Astrocyte of the hippocampus (primary cell): ENCODE data around the gene SNX1.
"Not testable (repeated sequence)": the region's sequence is repeated elsewhere in the genome, so short reads cannot be mapped to it uniquely, and the experiment has no call there.

Experiments used
- DNase-seq: peaks from one replicate; pipeline ENCODE4 v3.0.0; 2011; ENCODE audit warnings: low read depth, low spot score

SNX1 gene

GRCh38 chr15:64112904-64113303 lies 17.1 kb downstream of the SNX1 start:
- no peak for DNase-seq

DNA sequence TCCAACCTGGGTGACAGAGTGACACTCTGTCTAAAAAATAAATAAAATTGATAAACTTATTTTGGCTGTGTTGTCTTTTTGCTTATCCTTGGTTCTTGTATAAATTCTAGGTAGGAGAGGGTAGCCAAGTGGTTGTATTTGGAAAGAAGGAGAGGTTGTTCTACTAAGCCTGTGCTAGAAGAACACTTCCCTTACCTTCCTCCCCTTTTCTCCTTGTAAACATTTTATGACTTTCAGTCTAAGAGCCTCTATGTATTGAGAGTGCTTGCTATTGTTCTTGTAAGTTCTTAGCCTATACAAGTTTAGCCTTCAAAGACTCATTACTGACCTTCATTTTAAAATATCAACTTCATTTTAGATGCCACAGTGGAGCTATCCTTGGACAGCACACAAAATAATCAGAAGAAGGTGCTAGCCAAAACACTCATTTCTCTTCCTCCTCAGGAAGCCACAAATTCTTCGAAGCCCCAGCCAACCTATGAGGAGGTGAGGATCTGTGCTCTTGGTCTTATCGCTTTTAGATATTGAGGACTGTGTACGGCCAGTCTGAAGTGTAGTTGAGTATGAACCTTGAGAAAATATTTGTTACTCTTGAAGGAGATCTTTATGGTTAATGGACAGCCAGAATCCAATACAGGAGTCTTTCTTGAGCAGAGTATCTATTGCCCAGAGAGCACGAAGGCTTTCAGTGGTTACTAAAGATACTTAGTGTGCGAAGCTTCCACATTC lies 22.1 kb downstream of the SNX1 start:
- no peak for DNase-seq

DNA sequence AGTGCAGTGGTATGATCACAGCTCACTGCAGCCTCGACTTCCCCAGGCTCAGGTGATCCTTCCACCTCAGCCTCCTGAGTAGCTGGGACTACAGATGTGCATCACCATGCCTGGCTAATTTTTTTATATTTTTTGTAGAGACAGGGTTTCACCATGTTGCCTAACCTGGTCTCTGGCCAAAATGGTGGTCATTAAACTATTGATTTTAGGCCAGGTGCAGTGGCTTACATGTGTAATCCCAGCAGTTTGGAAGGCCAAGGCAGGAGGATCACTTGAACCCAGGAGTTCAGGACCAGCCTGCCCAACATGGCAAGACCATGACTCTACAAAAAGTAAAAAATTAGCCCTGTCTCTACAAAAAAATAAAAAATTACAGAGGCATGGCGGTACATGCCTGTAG lies 24.5 kb downstream of the SNX1 start:
- DNase-seq = not testable (repeated sequence)

GRCh38 chr15:64121614-64122013 lies 25.8 kb downstream of the SNX1 start:
- DNase-seq = no peak

- no peak for DNase-seq
Observed at GRCh38 chr15:64122444-64122843, 26.7 kb downstream of the SNX1 start.

DNA sequence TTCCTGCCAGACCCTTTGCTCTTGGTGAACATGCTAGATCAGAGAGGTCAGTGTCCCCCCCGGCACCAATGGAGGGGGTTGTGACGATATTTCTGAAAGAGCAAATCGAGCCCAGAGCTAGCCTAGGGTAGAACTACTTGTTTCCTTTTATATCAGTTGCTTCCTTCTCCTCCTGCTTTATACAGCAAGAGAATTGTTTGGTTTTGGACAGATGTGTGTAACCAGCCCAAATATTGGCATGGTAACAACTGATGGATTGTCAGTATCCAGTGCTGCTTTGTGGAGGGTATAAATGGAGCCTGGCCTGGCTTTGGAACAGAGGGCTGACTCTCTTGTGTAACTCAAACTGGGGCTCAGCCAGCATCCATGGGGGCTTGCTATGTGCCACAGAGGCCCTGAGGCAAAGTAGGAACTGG lies 27.2 kb downstream of the SNX1 start:
- DNase-seq = no peak

DNA sequence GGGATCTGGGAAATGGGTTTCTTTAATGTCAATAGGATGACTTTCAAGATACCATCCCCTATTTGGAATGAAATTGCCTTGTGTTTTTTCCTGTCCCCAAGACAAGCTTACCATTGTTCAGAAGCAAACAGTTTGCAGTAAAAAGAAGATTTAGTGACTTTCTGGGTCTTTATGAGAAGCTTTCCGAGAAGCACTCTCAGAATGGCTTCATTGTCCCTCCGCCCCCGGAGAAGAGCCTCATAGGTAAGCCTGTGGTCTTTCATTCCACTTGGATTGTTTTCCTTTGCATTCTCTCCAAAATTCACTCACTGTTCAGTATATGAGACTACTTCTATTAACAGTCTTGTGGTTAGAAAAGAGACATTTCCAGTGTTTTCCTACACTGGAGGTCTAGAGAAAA lies 30.2 kb downstream of the SNX1 start:
- no peak for DNase-seq

DNA sequence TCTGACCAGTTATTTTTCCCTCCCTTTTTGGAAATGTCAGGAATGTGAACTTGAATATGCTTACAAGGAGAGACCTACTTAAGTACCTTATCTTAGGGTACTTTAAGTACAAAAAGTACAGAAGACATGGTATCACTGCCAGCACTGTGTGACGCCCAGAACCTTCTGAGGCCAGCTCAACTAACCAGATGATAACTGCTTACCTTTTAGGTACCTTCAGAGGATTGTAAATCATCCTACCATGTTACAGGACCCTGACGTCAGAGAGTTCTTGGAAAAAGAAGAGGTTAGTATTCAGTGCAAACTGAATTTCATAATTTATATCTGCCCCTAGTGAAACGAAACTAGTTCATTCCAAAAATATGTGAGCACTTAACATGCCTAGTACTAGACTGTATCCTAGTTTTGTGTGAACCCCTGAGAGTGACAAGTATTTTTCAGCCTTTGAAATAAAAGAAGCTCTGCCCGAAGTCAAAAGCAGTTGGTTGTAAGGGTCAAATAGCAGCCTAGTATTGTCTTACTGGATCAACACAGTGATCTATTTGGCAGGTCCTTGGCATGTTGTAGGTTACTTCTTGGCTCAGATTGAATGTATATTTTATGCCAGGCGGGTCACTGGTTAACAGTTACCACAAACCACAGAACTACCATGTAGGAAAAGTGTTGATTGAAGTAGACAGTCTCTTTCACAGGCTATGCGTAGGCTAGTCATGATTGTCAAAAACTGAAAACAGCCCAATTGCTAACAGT lies 31.9 kb downstream of the SNX1 start:
- peak; percentile 50 for DNase-seq

GRCh38 chr15:64130159-64130558 lies 34.4 kb downstream of the SNX1 start:
- DNase-seq = no peak

DNA sequence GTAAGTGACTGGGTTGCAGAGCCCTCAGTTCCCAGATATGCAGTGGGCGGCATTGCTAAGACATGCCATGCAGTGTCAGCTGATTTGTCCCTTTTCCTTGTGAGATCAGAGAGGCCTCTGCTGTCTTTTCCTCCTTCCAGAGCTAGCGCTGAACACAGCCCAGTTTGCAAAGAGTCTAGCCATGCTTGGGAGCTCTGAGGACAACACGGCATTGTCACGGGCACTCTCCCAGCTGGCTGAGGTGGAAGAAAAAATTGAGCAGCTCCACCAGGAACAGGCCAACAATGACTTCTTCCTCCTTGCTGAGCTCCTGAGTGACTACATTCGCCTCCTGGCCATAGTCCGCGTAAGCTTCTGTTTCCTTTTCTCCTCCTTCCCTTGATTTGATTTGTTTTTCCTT lies 35.8 kb downstream of the SNX1 start:
- DNase-seq = no peak

GRCh38 chr15:64132217-64132616 lies 36.4 kb downstream of the SNX1 start:
- DNase-seq = no peak

- no peak for DNase-seq
Observed at GRCh38 chr15:64133623-64134344, 38.0 kb downstream of the SNX1 start.

DNA sequence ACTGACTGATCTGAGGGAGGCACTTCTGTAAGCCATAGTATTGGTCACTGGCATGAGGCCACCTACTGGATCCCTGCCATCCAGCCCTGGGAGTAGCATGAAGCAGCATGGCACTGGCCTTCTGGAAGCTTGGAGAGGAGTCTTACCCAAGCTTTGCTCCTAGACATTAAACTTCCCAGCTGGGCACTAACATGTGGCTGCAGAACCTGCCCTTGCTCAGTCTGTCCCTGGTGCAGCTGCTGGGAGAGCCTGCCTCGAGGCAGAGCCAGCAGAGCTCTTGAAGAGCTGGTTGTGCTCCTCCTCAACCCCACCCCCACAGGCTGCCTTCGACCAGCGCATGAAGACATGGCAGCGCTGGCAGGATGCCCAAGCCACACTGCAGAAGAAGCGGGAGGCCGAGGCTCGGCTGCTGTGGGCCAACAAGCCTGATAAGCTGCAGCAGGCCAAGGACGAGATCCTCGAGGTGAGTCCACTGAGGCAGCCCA lies 38.6 kb downstream of the SNX1 start:
- DNase-seq = peak; percentile 73

DNA sequence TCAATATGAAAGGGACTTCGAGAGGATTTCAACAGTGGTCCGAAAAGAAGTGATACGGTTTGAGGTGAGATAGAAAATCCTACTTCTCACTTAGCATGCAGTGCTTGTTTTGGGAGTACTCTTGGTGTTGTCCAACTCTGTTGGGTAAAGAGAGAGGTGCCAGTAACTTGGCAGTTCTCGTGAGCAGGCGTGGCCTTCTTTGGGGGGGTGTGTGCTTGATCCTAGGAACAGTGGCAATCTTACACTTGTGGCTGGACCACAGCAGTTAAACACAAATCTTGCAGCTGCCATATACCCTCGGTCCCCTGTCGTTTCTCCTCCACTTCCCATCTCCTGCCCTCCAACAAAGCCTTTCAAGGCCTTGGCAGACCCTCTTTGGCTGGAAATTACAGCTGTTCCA lies 40.6 kb downstream of the SNX1 start:
- DNase-seq = no peak

DNA sequence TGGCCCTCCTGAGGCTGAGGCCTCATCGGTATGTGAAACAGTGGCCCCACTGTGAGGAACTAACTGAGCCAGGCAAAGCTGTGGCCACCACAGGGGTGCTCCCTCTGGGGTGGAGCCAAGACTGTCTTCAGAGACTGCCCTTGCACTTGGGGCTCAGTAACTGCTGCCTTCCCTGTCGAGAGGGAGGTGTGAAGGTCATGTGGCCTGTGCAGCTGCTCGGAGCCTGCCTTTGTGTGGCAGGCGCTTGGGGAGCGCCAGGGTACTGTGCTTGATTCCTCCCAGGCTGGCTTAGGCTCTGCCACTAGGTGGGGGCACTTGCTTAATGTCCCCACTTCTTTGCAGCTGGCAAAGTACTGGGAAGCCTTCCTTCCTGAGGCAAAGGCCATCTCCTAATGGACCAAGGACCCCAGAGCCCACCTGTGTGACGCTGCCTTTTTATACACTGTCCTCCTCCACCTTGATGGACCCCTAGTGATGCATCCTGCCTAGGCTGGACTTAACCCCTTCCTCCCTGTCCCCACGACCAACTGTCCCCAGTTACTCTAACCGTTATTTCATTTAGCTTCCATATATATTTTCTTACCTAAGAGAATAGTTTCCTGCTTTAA lies 41.5 kb downstream of the SNX1 start:
- DNase-seq = no peak

- no peak for DNase-seq
Observed at GRCh38 chr15:64138331-64138941, 42.7 kb downstream of the SNX1 start.

DNA sequence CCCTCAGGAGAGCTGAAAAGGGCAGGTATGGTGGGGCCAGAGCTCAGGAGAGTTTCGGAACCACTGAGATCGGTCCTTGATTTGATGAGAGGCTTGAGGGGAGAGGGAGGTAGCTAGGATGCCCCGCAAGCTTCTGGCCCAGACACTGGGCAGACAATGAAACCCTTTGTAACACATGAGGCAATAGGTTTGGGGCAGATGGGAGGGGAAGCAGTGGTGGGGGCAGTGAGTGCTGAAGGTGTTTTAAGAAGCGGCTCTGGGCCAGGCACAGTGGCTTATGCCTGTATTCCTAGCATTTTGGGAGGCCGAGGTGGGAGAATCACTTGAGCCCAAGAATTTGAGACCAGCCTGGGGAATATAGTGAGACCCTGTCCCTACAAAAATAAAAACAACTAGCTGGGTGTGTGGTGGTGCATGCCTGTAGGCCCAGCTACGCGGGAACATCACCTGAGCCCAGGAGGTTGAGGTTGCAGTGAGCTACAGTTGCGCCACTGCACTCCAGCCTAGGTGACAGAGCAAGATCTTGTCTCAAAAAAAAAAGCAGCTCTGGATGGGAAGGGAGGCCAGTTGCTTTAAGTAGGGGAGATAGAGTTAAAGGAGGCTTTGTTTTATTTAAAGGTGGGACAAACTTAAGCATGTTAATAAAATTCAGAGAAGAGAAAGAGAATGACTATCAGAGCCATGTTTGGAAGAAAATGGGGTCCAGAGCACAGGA lies 46.2 kb downstream of the SNX1 start:
- DNase-seq = no peak

DNA sequence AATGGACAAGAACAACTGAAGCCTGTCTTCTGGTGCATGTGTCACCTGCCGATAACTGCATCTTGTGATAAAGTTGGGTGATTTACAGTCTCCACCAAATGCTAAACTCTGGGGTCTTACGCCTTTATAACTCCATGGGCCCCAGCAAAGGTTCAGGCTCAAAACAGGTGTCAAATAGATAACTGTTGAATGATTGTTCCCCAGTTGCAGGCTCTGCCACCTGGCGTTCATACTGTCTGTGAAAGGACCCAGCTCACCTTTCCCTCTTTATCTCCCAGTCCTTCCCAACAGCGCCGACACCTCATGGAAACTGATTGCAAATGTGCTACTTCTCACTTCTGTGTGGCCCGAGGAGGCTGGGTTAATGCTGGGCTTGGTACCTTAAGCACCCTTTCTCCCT lies 47.5 kb downstream of the SNX1 start:
- DNase-seq = no peak

DNA sequence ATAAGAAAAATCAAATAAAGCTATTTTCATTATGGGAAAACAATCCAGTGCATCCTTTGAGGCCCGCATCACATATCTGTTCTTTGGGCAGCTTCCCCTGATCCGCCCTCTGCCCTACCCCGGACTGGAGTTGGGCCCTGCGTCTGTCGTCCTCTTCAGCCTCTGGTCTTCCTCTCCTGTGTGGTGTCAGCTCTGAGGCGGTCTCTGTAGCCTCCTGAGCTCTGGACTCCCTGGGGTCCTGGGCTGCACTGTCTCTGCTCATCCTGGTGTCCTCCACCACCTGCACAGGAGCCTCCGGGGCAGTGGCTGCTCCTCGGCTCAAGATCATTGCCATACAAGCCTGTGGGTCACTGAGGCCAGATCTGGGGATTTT lies 48.4 kb downstream of the SNX1 start:
- no peak for DNase-seq

DNA sequence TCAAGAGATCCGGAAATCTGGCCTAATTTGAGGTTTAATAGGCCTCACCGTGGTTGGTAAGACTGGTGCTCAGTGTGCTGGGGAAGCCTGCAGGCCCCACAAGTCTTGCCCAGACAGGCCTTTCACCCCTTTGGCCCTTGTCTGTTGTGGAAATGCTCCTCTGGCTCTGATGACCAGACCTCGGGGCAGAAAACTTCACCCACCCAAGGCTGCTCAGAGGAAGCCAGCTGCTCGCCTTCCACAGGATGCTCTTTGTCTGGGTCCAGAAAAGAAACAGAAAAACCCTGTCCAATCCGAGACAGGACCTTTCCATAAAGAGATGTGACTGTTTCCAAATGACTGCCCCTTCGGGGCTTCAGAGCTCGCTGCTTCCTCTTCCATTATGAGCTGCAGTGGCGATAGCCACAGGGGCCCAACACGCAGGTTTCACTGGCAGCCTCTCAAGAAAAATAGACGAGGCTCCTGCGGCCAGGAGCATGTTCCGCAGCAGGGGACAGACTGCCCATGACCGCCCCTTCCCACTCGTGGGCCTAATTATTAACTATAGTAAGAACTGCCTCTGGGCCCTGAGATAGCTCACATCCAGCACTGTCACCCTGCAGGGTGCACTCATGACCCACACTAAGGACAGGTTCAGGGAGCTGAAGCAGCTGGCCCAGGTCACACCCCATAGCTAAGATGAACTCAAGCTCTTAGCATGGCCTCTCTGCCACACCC lies 48.9 kb downstream of the SNX1 start:
- peak; percentile 29 for DNase-seq
